GM12874 (cell line): ENCODE measurements around the gene AKAP1.

Experiments used
- CTCF ChIP-seq: IDR thresholded peaks from 2 replicates; pipeline ENCODE4 v1.5.1; 2011; ENCODE audit warnings: low read depth, mild to moderate bottlenecking, control low read depth, low read length, moderate library complexity; ENCODE audit not compliant: insufficient read depth

AKAP1 gene

GRCh38 chr17:57088298-57088697 is 3.3 kb downstream of the AKAP1 start:
- TF ChIP-seq CTCF = no peak

DNA sequence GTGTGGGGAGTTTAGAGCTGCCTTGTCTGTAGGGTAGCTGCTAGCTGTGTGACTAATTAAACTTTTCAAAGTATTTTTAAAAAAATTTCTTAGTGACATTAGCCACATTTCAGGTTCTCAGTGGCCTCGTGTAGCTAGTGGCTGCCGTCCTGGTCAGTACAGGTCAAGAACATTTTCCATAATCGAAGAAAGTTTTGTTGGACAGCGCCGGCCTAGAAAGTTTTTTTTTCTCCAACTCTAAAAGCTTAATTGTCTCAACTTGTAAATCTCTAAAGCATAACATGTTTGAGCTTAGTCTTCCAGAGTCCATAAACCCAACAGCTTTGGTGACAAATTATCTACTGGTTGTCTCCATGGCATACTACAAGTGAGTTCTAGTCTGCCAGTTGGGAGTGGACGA is 4.3 kb downstream of the AKAP1 start:
- TF ChIP-seq CTCF = no peak

DNA sequence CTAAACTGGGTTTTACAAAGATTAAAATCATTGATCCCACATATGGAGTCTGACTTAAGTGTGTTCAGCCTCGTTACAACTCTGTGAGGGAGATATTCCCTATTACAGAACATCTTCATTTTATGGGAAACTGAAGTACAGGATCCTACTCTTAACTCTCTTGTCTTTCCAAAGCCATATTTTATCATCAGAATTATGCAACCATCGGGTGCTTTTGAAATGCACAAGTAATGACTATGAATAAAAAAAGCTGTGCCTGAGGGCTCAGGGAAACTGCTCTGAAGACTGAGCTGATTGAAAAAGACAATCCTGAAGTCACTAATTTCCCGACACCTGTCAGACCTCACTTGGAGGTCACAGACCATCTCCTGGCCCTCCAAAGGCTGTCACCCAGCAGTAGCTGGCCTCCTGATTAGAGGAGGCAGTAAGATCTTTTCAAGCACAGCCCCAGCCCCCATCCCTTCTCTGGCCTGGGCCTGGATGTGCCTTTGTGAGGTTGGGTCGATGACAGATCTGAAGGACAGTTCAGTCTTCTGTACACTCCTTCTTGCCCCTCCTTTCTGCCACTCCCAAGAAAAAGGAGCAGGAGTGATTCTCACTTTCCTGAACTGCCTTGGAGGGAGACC is 5.6 kb downstream of the AKAP1 start:
- no peak for TF ChIP-seq CTCF

- TF ChIP-seq CTCF = no peak
Observed at GRCh38 chr17:57091186-57091618, 6.2 kb downstream of the AKAP1 start.

GRCh38 chr17:57092171-57092570 is 7.1 kb downstream of the AKAP1 start:
- no peak for TF ChIP-seq CTCF

GRCh38 chr17:57092779-57093178 is 7.7 kb downstream of the AKAP1 start:
- TF ChIP-seq CTCF = no peak

DNA sequence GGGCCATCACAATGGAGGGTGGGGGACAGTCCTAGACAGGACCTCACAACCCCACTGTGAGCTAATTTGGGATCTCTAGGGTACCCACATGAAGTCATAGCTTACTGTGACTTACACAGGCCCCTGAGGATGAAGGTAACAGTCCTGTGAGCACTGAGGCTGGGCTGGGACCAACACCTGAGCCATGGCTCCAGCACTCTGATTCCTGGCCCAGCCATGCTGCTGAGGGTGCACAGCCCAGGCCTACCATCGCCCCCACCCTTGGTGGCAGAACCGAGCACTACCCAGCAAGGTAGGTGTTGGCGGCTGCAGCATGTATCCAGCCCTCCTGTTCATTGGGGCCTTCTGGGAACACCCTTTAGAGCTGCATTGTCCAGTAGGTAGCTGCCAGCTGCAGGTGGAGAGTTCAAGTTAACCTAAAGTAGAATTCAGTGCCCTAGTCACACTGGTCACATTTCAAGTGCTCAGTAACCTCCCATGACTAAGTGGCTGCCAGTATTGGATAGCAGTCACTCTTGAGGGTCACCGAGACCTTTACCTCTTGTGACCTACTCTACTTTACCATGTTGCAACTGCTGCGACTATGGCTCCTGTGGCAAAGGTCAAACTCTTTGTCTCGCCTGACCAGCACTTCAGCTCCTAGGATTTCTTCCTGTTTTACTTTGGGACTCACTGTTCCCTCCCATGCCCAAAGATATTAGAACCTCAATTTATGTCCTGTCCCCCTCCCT is 11.6 kb downstream of the AKAP1 start:
- no peak for TF ChIP-seq CTCF
